Ramos (cell line): Measurements from ENCODE around the gene BRDT.

Experiments used
- in situ Hi-C: fragments of 300-500 bp; cut with MboI; formaldehyde crosslinking; loops from one replicate; pipeline ENCODE4 v1.14.3; 2022; ENCODE audit warnings: low sequenced_read_pairs; ENCODE audit not compliant: unreplicated experiment

Gene BRDT

DNA sequence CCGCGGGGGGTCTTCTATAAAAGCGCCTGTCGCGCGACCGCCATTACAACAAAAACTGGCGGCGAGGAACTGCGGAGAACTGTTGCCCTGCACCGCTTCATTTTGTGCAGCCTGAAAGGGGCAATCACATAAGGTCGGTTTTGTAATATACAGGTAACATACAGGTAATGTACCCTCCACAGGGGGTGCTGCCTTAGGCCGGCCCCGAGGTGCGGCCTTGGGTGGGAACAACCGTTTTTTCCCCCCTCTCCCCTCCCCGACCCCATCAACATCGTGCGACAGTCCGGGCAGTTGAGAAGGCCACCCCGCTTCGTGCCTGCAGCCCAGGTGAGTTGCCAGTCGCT lies at the start of gene BRDT:
BRDT (plus strand) TSS at position 46 of the 344 bp plus-strand sequence. CDS start 13,354 bp downstream, outside the sequence.
- in situ Hi-C loops: no loop called here

GRCh38 chr1:91900562-91900961 lies 48.6 kb upstream of the BRDT start:
- in situ Hi-C loops: no loop called here

GRCh38 chr1:91901231-91901630 lies 48.0 kb upstream of the BRDT start:
- in situ Hi-C loops: no loop called here

- in situ Hi-C loops: no loop called here
These were observed 36.9 kb upstream of the BRDT start for GRCh38 chr1:91912266-91912665.

GRCh38 chr1:91913018-91913417 lies 36.2 kb upstream of the BRDT start:
- in situ Hi-C loops: no loop called here

GRCh38 chr1:91916046-91916445 lies 33.2 kb upstream of the BRDT start:
- in situ Hi-C loops: no loop called here

- in situ Hi-C loops: no loop called here
These were observed 32.3 kb upstream of the BRDT start for GRCh38 chr1:91916811-91917460.

DNA sequence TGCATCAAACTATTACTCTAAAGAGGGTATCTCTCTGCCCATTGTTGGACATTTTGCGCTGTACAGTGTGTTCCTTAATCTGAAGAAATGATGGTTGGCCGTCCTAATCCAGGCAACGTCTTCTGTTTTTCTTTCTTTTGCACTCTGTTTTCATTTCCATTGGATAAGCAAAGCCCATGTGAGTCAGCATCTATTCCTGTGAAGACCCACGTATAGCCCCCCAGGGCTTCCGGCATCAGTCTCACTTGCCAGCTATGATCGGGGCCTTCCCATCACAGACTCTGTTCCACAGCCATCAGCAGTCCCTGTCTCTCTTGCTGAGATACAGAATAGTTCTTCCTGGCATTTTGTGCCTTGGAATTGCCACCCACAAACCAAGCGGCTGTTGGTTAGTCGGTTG lies 29.2 kb upstream of the BRDT start:
- in situ Hi-C loops: loop anchor here (10.0 kb wide), 1 partner anchor 755 kb away; no protein-coding TSS in a partner anchor

DNA sequence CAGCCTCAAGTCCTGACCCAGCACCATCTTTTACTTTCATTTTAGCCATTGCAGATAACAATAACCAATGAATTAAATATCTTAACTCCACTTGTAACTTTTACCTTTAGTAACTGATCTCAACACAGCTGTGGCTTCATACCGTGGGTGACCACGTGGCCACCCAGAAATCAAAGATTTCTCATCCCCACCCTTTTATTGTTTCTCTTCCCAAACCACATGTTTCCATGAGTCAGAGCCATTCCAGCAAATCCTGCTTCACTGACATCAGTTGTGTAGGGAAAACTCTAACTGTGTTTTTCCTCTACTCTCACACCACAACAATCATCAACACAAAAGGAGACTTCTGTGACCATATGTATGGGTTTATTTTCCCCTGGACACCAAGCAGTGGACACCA lies 25.1 kb upstream of the BRDT start:
- in situ Hi-C loops: loop anchor here (10.0 kb wide), 1 partner anchor 759 kb away; no protein-coding TSS in a partner anchor

- in situ Hi-C loops: loop anchor here (5.0 to 10.0 kb wide), 2 partner anchors 644 to 761 kb away; no protein-coding TSS in a partner anchor
These were observed 23.4 kb upstream of the BRDT start for GRCh38 chr1:91925644-91926435.

- in situ Hi-C loops: loop anchor here (5.0 to 10.0 kb wide), 2 partner anchors 646 to 763 kb away; no protein-coding TSS in a partner anchor
These were observed 21.2 kb upstream of the BRDT start for GRCh38 chr1:91928026-91928425.

- in situ Hi-C loops: loop anchor here (5.0 to 10.0 kb wide), 2 partner anchors 647 to 764 kb away; no protein-coding TSS in a partner anchor
These were observed 20.0 kb upstream of the BRDT start for GRCh38 chr1:91929250-91929649.

DNA sequence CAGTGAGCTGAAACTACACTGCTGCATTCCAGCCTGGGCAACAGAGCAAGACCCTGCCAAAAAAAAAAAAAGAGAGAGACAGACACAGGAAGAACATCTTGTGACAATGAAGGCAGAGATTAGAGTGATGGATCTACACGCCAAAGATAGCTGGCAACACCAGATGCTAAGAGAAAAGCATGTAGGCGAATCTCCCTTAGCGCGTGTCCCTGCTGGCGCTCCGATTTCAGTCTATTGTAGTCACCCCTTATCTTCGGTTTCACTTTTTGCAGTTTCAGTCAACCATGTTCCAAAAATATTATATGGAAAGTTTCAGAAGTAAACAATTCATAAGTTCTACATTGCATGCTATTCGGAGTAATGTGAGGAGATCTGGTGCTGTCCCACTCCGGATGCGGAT lies 11.6 kb upstream of the BRDT start:
- in situ Hi-C loops: no loop called here

DNA sequence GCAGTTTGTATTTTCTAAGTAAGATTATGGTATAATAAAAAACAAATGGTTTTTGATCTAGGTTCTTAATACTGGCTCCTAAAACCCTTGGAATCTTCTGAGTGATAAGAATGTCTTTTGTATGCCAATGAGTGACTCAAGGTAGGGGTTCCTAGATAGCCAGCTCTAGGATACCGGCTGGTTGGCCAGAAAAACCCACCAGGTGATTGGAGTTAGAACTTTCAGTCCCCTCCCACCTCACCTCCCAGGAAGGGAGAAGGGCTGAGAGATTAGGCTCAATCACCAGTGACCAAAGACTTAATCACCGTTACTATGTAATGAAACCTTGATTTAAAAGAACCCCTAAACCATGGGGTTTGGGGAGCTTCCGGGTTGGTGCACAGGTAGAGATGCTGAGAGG lies 8.7 kb upstream of the BRDT start:
- in situ Hi-C loops: no loop called here

DNA sequence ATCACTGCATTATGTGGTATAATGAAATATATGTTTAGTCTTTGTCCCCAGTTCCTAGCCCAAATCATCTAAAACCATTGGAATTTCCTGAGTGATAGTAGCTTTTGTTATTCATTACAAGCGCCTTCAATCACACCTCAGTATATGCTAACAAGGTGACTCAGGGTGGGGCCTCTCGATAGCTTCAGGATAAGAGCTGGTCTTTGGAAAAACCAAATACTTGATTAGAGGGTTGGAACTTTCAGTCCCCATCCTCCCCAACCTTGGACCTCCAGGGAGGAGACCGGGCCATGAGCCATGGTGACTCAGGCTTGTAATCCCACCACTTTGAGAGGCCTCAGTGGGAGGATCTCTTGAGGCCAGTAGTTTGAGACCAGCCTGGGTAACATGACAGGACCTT lies 5.1 kb upstream of the BRDT start:
- in situ Hi-C loops: no loop called here

DNA sequence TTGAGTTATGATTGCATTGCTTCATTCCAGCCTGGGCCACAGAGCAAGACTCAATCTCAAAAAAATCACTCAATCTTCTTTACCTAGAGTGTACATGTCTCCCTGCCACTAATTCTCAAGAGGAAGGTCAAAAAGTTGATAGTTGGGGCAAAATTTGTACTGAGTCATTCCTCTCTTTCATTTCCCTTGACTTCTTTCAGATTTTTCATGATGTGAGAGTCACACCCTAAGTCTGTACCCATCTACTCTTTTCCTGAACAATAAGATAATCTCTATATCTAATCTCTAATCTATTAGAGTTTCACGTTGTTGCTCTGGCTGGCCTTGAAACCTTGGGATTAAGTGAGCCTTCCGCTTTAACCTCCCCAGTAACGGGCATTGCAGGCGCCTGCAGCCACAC lies 1.1 kb upstream of the BRDT start:
- in situ Hi-C loops: no loop called here

GRCh38 chr1:91948501-91949355 lies 473 bp upstream of the BRDT start:
- in situ Hi-C loops: no loop called here

DNA sequence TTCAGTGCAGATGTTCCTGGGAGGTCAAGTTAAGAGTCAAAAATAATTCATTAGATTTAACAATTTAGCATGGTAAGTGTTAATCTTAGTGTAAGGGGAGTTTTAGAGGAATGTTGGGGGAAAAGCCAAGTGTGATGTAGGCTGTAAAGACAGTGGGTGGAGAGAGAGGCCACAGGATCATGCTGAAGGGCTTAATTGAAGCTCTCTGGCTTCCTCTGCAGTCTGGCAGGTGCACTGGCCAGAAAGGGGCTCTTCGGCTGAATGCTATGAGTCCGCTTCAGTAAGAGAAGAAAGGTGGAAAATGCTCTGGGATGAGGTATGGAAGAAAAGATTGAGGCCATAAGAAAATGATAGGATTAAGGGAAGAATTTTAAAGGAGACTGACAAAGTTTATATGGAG lies 3.0 kb downstream of the BRDT start:
- in situ Hi-C loops: no loop called here

- in situ Hi-C loops: no loop called here
These were observed 9.7 kb downstream of the BRDT start for GRCh38 chr1:91958926-91959325.

DNA sequence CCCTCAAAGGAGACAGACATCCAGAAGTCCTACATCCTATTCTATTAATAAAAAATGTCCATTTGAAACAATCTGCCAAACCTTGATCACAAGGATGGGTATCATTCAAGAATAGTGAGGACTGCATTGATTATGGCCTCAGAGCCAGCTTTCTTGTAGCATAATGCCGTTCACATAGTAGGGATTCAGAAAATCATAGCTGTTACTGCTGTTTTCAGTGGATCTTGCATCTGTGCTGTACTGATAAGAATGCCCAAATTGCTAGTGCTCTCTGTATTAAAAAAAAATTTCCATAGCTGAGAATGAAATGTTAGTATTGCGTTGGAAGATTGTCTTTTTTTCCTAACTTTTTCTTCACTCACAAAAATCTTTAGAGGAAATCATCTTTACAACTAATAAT lies 19.1 kb downstream of the BRDT start:
- in situ Hi-C loops: no loop called here

DNA sequence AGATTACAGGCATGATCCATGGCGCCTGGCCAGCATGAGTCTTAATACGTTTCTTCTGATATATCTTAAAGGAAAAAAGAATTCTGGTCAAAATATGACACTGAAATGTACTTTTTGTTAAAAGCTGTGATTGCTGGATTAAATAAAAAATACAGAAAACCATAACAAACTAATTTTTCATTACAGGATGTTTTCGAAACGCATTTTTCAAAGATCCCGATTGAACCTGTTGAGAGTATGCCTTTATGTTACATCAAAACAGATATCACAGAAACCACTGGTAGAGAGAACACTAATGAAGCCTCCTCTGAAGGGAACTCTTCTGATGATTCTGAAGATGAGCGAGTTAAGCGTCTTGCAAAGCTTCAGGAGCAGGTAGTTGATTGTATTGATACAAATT lies 30.2 kb downstream of the BRDT start:
- in situ Hi-C loops: loop anchor here (25.0 kb wide), 1 partner anchor 633 kb away; no protein-coding TSS in a partner anchor
